Stimulated activated CD4-positive, alpha-beta T cell treated with anti-CD3 and anti-CD28 coated beads, Interleukin-12 subunit alpha, Interleukin-12 subunit beta, amount 100 ng/mL, for 24 hours (primary cell): ENCODE results near the gene ADGRD2.

Experiments used
- DNase-seq, 2 experiments: peaks; one replicate each; pipeline ENCODE4 v3.0.0-alpha.2; 2020; ENCODE audit warnings: low read depth in 2 of 2

ADGRD2 gene

GRCh38 chr9:124510650-124511425, 60.6 kb downstream of the ADGRD2 start:
- DNase-seq: no peak

- DNase-seq: no peak
Measured at GRCh38 chr9:124511426-124511840, 61.2 kb downstream of the ADGRD2 start.

- DNase-seq: no peak
Measured at GRCh38 chr9:124511891-124512805, 61.9 kb downstream of the ADGRD2 start.

GRCh38 chr9:124512806-124513204, 62.6 kb downstream of the ADGRD2 start:
- no peak for DNase-seq

- DNase-seq: no peak
Measured at GRCh38 chr9:124513376-124513994, 63.2 kb downstream of the ADGRD2 start.

GRCh38 chr9:124514125-124514524, 63.9 kb downstream of the ADGRD2 start:
- DNase-seq: no peak

GRCh38 chr9:124514874-124515273, 64.6 kb downstream of the ADGRD2 start:
- DNase-seq: no peak

GRCh38 chr9:124517600-124517999, 67.3 kb downstream of the ADGRD2 start:
- no peak for DNase-seq

GRCh38 chr9:124518116-124518515, 67.9 kb downstream of the ADGRD2 start:
- no peak for DNase-seq

GRCh38 chr9:124520206-124520596, 70.0 kb downstream of the ADGRD2 start:
- DNase-seq: no peak

- no peak for DNase-seq
Measured at GRCh38 chr9:124521142-124521541, 70.9 kb downstream of the ADGRD2 start.

GRCh38 chr9:124522121-124523098, 72.2 kb downstream of the ADGRD2 start:
- no peak for DNase-seq

- no peak for DNase-seq
Measured at GRCh38 chr9:124526174-124526573, 75.9 kb downstream of the ADGRD2 start.

GRCh38 chr9:124527781-124528180, 77.5 kb downstream of the ADGRD2 start:
- no peak for DNase-seq
